PC-9 (cell line): ENCODE data around the gene NPR1. TPM values are rescaled to one million over a fixed set of nuclear protein-coding genes. Genes with fewer than 3 reads are reported as not detected.

Experiments used
- BruUV-seq: library from RNA; stranded (reverse); fragments of 400-500 nt; replicated peaks from 2 replicates; lab custom pipeline; 2021; lab: Mats Ljungman, UMichigan
- CTCF ChIA-PET: fragments of 300-600 bp; sonication (Branson Sonifier 250); formaldehyde crosslinking; loops from one replicate; lab custom pipeline; 2022; ENCODE audit warnings: antibody characterized with exemption; lab: Charles Lee
- POLR2A ChIA-PET: fragments of 300-600 bp; sonication (Branson Sonifier 250); formaldehyde crosslinking; loops from one replicate; lab custom pipeline; 2022; ENCODE audit warnings: antibody characterized with exemption; ENCODE audit not compliant: unreplicated experiment; lab: Charles Lee
- DNase-seq, 2 experiments: peaks; one replicate each; pipeline versions ENCODE4 v3.0.0 to v3.0.0-alpha.2; 2015 to 2022; ENCODE audit warnings: mixed read lengths in 1 of 2
- H2AFZ ChIP-seq: fragments of 200-600 bp; sonication (generic); 2 replicates; pipeline ENCODE4 v1.8.1; 2017; ENCODE audit warnings: antibody characterized with exemption
- H3F3A ChIP-seq: fragments of 200-600 bp; sonication (generic); 2 replicates; pipeline ENCODE4 v1.8.1; 2017; ENCODE audit warnings: antibody characterized with exemption, mild to moderate bottlenecking, low read depth; ENCODE audit not compliant: insufficient read depth
- H3K27ac ChIP-seq: fragments of 200-600 bp; sonication (generic); 2 replicates; pipeline ENCODE4 v1.6.1; 2016; ENCODE audit warnings: mixed run types
- H3K27me3 ChIP-seq: fragments of 200-600 bp; sonication (generic); 2 replicates; pipeline ENCODE4 v1.6.1; 2016; ENCODE audit warnings: low read depth, mixed run types; ENCODE audit not compliant: insufficient read depth
- H3K36me3 ChIP-seq: fragments of 200-600 bp; sonication (generic); 2 replicates; pipeline ENCODE4 v1.6.1; 2016; ENCODE audit warnings: low read depth, mixed run types
- H3K4me1 ChIP-seq: fragments of 200-600 bp; sonication (generic); replicated peaks from 2 replicates; pipeline ENCODE4 v1.6.1; 2016; ENCODE audit warnings: mixed run types; ENCODE audit not compliant: insufficient read depth
- H3K4me2 ChIP-seq: fragments of 200-600 bp; sonication (generic); 2 replicates; pipeline ENCODE4 v1.6.1; 2017; ENCODE audit warnings: mixed run types
- H3K4me3 ChIP-seq: fragments of 200-600 bp; sonication (generic); 2 replicates; pipeline ENCODE4 v1.6.1; 2016; ENCODE audit warnings: mixed run types
- H3K79me2 ChIP-seq: fragments of 200-600 bp; sonication (generic); 2 replicates; pipeline ENCODE4 v1.6.1; 2017; ENCODE audit warnings: low read depth, mixed run types
- H3K9me2 ChIP-seq: fragments of 200-600 bp; sonication (generic); 2 replicates; pipeline ENCODE4 v1.8.1; 2017; ENCODE audit warnings: mild to moderate bottlenecking; ENCODE audit not compliant: insufficient read depth
- H3K9me3 ChIP-seq: fragments of 200-600 bp; sonication (generic); 2 replicates; pipeline ENCODE4 v1.8.1; 2016; ENCODE audit warnings: low read depth; ENCODE audit not compliant: insufficient read depth
- H4K20me1 ChIP-seq: fragments of 200-600 bp; sonication (generic); 2 replicates; pipeline ENCODE4 v1.8.1; 2017; ENCODE audit not compliant: insufficient read depth
- EZH2 ChIP-seq: fragments of 200-600 bp; sonication (generic); IDR thresholded peaks from 2 replicates; pipeline ENCODE4 v1.8.0; 2017; ENCODE audit warnings: antibody characterized with exemption, low read depth
- intact Hi-C: fragments of 100-400 bp; cut with micrococcal nuclease; formaldehyde crosslinking; loops from one replicate; pipeline ENCODE4 v1.10.0; 2022; ENCODE audit not compliant: unreplicated experiment
- total RNA-seq: library from RNA; stranded (reverse); gene quantifications from 2 replicates; pipeline ENCODE4 v1.2.3, GENCODE V29; 2021
- TF ChIP-seq, protein P1 (sequence below): fragments of 200-600 bp; sonication (generic); conservative IDR thresholded peaks from 2 replicates; pipeline ENCODE4 v1.6.1; 2017; ENCODE audit warnings: mixed run types, antibody characterized with exemption, mild to moderate bottlenecking, moderate library complexity

Gene NPR1
- total RNA-seq, 1 experiment from 2014 or later: 0.98 TPM

DNA sequence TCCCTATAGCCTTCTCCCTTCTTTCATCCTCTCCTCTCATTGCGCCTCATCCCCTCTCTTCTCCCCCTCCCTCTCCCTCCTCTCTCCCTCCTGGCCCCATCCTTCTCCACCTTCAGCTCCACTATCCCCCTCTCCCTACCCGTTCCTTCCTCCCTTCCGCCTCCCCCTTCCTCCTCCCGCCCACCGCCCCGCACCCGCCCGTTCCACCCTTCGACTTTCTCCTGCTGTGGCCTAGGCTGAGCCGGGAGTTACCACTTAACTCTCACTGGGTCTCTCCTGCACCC is 1.6 kb downstream of the NPR1 start:
- peaks cover 9% of the 10 kb centered on the region; the same call in 1 of the 2 replicates for H3K27me3 ChIP-seq
- H3K36me3 ChIP-seq: no peaks in the 10 kb centered on the region
- H2AFZ ChIP-seq: no peak overlapping the region
- no peaks in the 10 kb centered on the region for H3K79me2 ChIP-seq
- ChIA-PET CTCF (no interaction called here), POLR2A (no interaction called here)
- no peak overlapping the region for H3K4me2 ChIP-seq
- TF ChIP-seq, protein P1, sequence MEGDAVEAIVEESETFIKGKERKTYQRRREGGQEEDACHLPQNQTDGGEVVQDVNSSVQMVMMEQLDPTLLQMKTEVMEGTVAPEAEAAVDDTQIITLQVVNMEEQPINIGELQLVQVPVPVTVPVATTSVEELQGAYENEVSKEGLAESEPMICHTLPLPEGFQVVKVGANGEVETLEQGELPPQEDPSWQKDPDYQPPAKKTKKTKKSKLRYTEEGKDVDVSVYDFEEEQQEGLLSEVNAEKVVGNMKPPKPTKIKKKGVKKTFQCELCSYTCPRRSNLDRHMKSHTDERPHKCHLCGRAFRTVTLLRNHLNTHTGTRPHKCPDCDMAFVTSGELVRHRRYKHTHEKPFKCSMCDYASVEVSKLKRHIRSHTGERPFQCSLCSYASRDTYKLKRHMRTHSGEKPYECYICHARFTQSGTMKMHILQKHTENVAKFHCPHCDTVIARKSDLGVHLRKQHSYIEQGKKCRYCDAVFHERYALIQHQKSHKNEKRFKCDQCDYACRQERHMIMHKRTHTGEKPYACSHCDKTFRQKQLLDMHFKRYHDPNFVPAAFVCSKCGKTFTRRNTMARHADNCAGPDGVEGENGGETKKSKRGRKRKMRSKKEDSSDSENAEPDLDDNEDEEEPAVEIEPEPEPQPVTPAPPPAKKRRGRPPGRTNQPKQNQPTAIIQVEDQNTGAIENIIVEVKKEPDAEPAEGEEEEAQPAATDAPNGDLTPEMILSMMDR: no peak
- TF ChIP-seq EZH2: no peak
- no peaks in the 10 kb centered on the region for H3K4me1 ChIP-seq
- intact Hi-C loops: no loop called here
- no peaks in the 10 kb centered on the region for H4K20me1 ChIP-seq
- BruUV-seq: no TSS peak
- H3K9me2 ChIP-seq: no peaks in the 10 kb centered on the region
- peaks cover 10% of the 10 kb centered on the region; the same call in 1 of the 2 replicates for H3F3A ChIP-seq
- no peak for DNase-seq
- no peaks in the 10 kb centered on the region for H3K9me3 ChIP-seq
- H3K4me3 ChIP-seq: no peak overlapping the region
- no peak overlapping the region for H3K27ac ChIP-seq

DNA sequence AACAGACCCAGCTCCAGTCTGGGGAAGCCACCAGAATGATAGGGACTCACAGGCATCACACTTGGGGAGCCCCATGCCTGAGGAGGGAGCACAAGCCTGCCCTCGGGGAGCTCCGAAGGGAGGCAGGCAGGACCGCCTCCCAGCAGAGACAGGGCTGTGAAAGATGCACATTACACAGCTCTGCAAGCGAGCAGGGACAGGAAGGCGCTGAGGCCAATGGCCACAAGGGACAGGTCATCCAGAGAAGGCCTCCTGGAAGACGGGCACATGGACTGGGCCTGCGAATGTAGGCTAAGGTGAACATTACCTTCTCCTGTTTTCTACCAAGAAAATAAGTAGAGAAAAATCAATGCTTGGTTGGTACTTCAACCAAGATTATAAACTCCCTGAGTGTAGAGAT is 4.2 kb downstream of the NPR1 start:
- POLR2A ChIA-PET: no interaction called here
- Histone ChIP-seq H3F3A (no peaks in the 10 kb centered on the region), H3K9me2 (no peaks in the 10 kb centered on the region), H3K27ac (no peak overlapping the region), H3K79me2 (no peaks in the 10 kb centered on the region), H3K4me1 (no peaks in the 10 kb centered on the region), H3K4me2 (no peak overlapping the region), H3K9me3 (no peaks in the 10 kb centered on the region), H3K27me3 (peaks cover 9% of the 10 kb centered on the region; the same call in 1 of the 2 replicates), H2AFZ (no peak overlapping the region), H4K20me1 (no peaks in the 10 kb centered on the region), H3K36me3 (no peaks in the 10 kb centered on the region), H3K4me3 (no peak overlapping the region)
- TF ChIP-seq, protein P1: no peak
- no peak for TF ChIP-seq EZH2
- CTCF ChIA-PET: no interaction called here
- intact Hi-C loops: no loop called here
- no peak for DNase-seq
- BruUV-seq: no TSS peak

- peak in 1 of 2 experiments; percentile 50 for DNase-seq
- intact Hi-C loops: no loop called here
- TF ChIP-seq, protein P1: no peak
- TF ChIP-seq EZH2: no peak
- Histone ChIP-seq H3K27ac (no peak overlapping the region), H3K36me3 (no peaks in the 10 kb centered on the region), H3K27me3 (peaks cover 1% of the 10 kb centered on the region; the same call in 1 of the 2 replicates), H3K4me1 (no peaks in the 10 kb centered on the region), H3K9me2 (no peaks in the 10 kb centered on the region), H4K20me1 (no peaks in the 10 kb centered on the region), H3F3A (no peaks in the 10 kb centered on the region), H3K4me2 (no peak overlapping the region), H2AFZ (no peak overlapping the region), H3K4me3 (no peak overlapping the region), H3K9me3 (no peaks in the 10 kb centered on the region), H3K79me2 (no peaks in the 10 kb centered on the region)
- no TSS peak for BruUV-seq
- ChIA-PET CTCF (interaction anchor here (0.6 kb wide), 1 partner anchor 25 kb away, joined by 4 read pairs; no protein-coding TSS in a partner anchor), POLR2A (no interaction called here)
Measured at GRCh38 chr1:153683854-153684253, 5.4 kb downstream of the NPR1 start.
